KMS-11 (cell line): ENCODE data around the gene DACT2.

Experiments used
- H2AFZ ChIP-seq: fragments of 200-600 bp; sonication (generic); 2 replicates; pipeline ENCODE4 v1.6.1; 2016; ENCODE audit warnings: antibody characterized with exemption, mixed run types, low read depth
- H3K27ac ChIP-seq: fragments of 200-600 bp; sonication (generic); 2 replicates; pipeline ENCODE4 v1.6.1; 2016; ENCODE audit warnings: mild to moderate bottlenecking, mixed run types
- H3K27me3 ChIP-seq: fragments of 200-600 bp; sonication (generic); 2 replicates; pipeline ENCODE4 v1.6.1; 2017; ENCODE audit warnings: mild to moderate bottlenecking, low read depth, mixed run types, moderate library complexity; ENCODE audit not compliant: insufficient read depth
- H3K36me3 ChIP-seq: fragments of 200-600 bp; sonication (generic); 2 replicates; pipeline ENCODE4 v1.6.1; 2017; ENCODE audit warnings: mild to moderate bottlenecking, mixed run types; ENCODE audit not compliant: insufficient read depth
- H3K4me1 ChIP-seq: fragments of 200-600 bp; sonication (generic); 2 replicates; pipeline ENCODE4 v1.6.1; 2016; ENCODE audit warnings: mild to moderate bottlenecking, low read depth, mixed run types; ENCODE audit not compliant: poor library complexity, severe bottlenecking
- H3K4me2 ChIP-seq: fragments of 200-600 bp; sonication (generic); 2 replicates; pipeline ENCODE4 v1.7.0; 2016; ENCODE audit warnings: mild to moderate bottlenecking, mixed run types
- H3K4me3 ChIP-seq: fragments of 200-600 bp; sonication (generic); IDR thresholded peaks from 2 replicates; pipeline ENCODE4 v1.6.1; 2017; ENCODE audit warnings: low read depth, low read length, mixed read lengths; ENCODE audit not compliant: insufficient read depth
- H3K79me2 ChIP-seq: fragments of 200-600 bp; sonication (generic); 2 replicates; pipeline ENCODE4 v1.6.1; 2016; ENCODE audit warnings: low read depth, mixed run types; ENCODE audit not compliant: insufficient read depth
- H3K9ac ChIP-seq: fragments of 200-600 bp; sonication (generic); 2 replicates; pipeline ENCODE4 v1.6.1; 2016; ENCODE audit warnings: mild to moderate bottlenecking, mixed run types
- H4K20me1 ChIP-seq: fragments of 200-600 bp; sonication (generic); 2 replicates; pipeline ENCODE4 v1.6.1; 2016; ENCODE audit warnings: mild to moderate bottlenecking, mixed run types; ENCODE audit not compliant: insufficient read depth
- TF ChIP-seq, protein P1 (sequence below): fragments of 200-600 bp; sonication (generic); conservative IDR thresholded peaks from 2 replicates; pipeline ENCODE4 v1.6.1; 2017; ENCODE audit warnings: low read depth, mild to moderate bottlenecking, antibody characterized with exemption, low read length, moderate library complexity, mixed read lengths

Gene DACT2

DNA sequence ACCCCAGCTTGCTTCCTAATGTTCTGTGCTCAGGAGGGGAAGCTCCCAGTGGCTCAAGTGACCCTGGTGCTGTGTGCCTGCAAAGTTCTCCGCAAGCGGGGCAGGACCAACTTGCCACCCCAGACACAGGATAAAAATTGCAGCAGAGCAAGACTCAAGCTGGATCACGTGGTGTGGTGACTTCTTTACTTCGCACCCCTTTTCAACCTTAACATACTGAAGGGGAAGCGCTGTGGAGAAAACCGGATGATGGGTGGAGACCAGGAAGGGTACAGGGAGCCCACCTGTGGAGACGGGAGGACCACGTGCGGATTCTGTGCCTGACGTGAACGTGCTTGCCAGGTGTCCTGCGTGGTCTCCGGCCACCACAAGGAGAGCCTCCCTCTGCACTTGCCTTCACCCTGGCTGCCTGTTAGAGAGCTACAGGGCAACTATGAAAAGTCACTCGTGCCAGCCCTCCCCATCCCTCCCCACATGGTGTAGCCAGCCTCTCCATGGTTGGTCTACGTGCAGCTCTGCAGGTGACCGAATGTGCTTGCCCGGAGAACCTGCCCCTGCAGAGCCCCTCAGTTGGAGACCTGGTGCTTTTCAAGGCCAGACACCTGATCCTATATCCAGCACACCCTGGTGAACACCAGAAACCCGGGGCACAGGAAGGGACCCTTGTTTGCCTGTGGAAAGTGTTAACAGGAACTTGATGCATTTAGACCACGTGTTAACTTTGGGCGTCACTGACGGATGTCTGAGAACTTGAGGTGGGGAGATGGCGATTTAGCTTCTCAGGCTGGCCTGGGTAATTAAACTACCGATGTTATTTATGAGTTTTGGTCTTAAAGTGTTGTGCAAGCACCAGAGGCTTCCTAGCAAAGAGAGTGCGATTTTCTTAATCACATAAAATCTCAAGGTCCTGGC lies 23.9 kb upstream of the DACT2 start:
- H2AFZ ChIP-seq = no peak overlapping the region
- no peaks in the 10 kb centered on the region for H3K79me2 ChIP-seq
- H3K27me3 ChIP-seq = no peaks in the 10 kb centered on the region
- H3K4me1 ChIP-seq = no peaks in the 10 kb centered on the region
- TF ChIP-seq, protein P1, sequence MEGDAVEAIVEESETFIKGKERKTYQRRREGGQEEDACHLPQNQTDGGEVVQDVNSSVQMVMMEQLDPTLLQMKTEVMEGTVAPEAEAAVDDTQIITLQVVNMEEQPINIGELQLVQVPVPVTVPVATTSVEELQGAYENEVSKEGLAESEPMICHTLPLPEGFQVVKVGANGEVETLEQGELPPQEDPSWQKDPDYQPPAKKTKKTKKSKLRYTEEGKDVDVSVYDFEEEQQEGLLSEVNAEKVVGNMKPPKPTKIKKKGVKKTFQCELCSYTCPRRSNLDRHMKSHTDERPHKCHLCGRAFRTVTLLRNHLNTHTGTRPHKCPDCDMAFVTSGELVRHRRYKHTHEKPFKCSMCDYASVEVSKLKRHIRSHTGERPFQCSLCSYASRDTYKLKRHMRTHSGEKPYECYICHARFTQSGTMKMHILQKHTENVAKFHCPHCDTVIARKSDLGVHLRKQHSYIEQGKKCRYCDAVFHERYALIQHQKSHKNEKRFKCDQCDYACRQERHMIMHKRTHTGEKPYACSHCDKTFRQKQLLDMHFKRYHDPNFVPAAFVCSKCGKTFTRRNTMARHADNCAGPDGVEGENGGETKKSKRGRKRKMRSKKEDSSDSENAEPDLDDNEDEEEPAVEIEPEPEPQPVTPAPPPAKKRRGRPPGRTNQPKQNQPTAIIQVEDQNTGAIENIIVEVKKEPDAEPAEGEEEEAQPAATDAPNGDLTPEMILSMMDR = no peak
- no peaks in the 10 kb centered on the region for H4K20me1 ChIP-seq
- H3K9ac ChIP-seq = no peak overlapping the region
- H3K36me3 ChIP-seq = no peaks in the 10 kb centered on the region
- no peak overlapping the region for H3K4me2 ChIP-seq
- H3K27ac ChIP-seq = no peak overlapping the region
- H3K4me3 ChIP-seq = no peak overlapping the region

DNA sequence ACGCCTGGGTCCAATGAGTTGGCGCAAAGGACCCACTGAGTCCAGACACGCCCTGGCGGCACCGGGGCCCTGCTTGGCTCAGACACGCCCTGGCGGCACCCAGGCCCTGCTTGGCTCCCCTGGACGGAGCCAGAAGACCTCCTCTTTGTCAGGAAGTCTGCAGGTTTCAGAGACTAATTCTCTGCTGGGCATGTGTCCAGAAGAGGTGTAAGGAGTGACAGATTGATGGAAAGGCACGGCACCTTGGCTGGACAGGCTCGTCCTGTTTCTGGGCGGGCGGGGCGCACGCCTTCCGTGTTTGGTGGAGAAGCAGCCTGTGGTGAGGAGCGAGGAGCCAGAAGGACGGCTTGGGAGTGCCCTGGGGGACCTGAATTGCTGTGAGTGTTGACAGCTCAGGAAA lies 23.1 kb upstream of the DACT2 start:
- TF ChIP-seq, protein P1 = no peak
- Histone ChIP-seq H3K9ac (no peak overlapping the region), H3K4me2 (no peak overlapping the region), H3K27ac (no peak overlapping the region), H3K4me1 (peaks cover 5% of the 10 kb centered on the region), H2AFZ (no peak overlapping the region), H3K79me2 (no peaks in the 10 kb centered on the region), H3K36me3 (no peaks in the 10 kb centered on the region), H3K4me3 (no peak overlapping the region), H4K20me1 (no peaks in the 10 kb centered on the region), H3K27me3 (no peaks in the 10 kb centered on the region)

GRCh38 chr6:168341280-168341900 lies 21.8 kb upstream of the DACT2 start:
- Histone ChIP-seq H3K27me3 (no peaks in the 10 kb centered on the region), H3K27ac (no peak overlapping the region), H4K20me1 (no peaks in the 10 kb centered on the region), H3K79me2 (no peaks in the 10 kb centered on the region), H2AFZ (no peak overlapping the region), H3K36me3 (no peaks in the 10 kb centered on the region), H3K4me1 (peaks cover 18% of the 10 kb centered on the region), H3K9ac (no peak overlapping the region), H3K4me2 (no peak overlapping the region), H3K4me3 (no peak overlapping the region)
- TF ChIP-seq, protein P1 = no peak

GRCh38 chr6:168340819-168341218 lies 21.2 kb upstream of the DACT2 start:
- H4K20me1 ChIP-seq = no peaks in the 10 kb centered on the region
- no peaks in the 10 kb centered on the region for H3K79me2 ChIP-seq
- no peaks in the 10 kb centered on the region for H3K36me3 ChIP-seq
- no peak overlapping the region for H3K9ac ChIP-seq
- peaks cover 22% of the 10 kb centered on the region for H3K4me1 ChIP-seq
- no peak overlapping the region for H3K27ac ChIP-seq
- H3K4me3 ChIP-seq = no peak overlapping the region
- H3K27me3 ChIP-seq = no peaks in the 10 kb centered on the region
- TF ChIP-seq, protein P1 = no peak
- no peak overlapping the region for H3K4me2 ChIP-seq
- no peak overlapping the region for H2AFZ ChIP-seq
